H1 (cell line): Measurements from ENCODE around the gene WNK2. TPM values are rescaled to one million over a fixed set of nuclear protein-coding genes. Genes with fewer than 3 reads are reported as not detected.

Experiments
- CTCF ChIA-PET: fragments of 300-600 bp; sonication (Branson Sonifier 250); formaldehyde crosslinking; loops from one replicate; lab custom pipeline; 2021; ENCODE audit not compliant: partially characterized antibody; lab: Charles Lee
- POLR2A ChIA-PET: fragments of 300-600 bp; sonication (Branson Sonifier 250); formaldehyde crosslinking; loops from one replicate; lab custom pipeline; 2021; ENCODE audit warnings: inconsistent platforms; ENCODE audit not compliant: partially characterized antibody; lab: Charles Lee
- DNase-seq, 2 experiments: peaks; one replicate each; pipeline versions ENCODE4 v3.0.0 to v3.0.0-alpha.2; 2010 to 2022; ENCODE audit warnings: low spot score in 2 of 2, low read depth in 1 of 2, mixed read lengths in 1 of 2
- FAIRE-seq: peaks from 2 replicates; lab custom pipeline; 2011; peaks lifted over from hg19 to GRCh38; lab: Jason Lieb, UNC
- H2AFZ ChIP-seq: 2 replicates; pipeline ENCODE4 v1.8.1; 2012; ENCODE audit warnings: low read length, inconsistent platforms
- H2AK5ac ChIP-seq: 2 replicates; pipeline ENCODE4 v1.6.1; 2013; ENCODE audit warnings: low read depth, low read length
- H2BK120ac ChIP-seq: replicated peaks from 2 replicates; pipeline ENCODE3; 2013; ENCODE audit warnings: low read depth, low read length, inconsistent platforms
- H2BK12ac ChIP-seq: 2 replicates; pipeline ENCODE4 v1.6.1; 2013; ENCODE audit warnings: low read depth, low read length
- H2BK15ac ChIP-seq: 2 replicates; pipeline ENCODE4 v1.6.1; 2013; ENCODE audit warnings: low read length
- H2BK20ac ChIP-seq: 2 replicates; pipeline ENCODE4 v1.6.1; 2013; ENCODE audit warnings: low read length
- H2BK5ac ChIP-seq: 2 replicates; pipeline ENCODE4 v1.6.1; 2013; ENCODE audit warnings: low read depth, low read length
- H3K14ac ChIP-seq: 2 replicates; pipeline ENCODE4 v1.6.1; 2013; ENCODE audit warnings: inconsistent platforms; ENCODE audit not compliant: insufficient read length
- H3K18ac ChIP-seq: 2 replicates; pipeline ENCODE4 v1.6.1; 2013; ENCODE audit warnings: low read length; ENCODE audit errors: extremely low read depth
- H3K23ac ChIP-seq: 2 replicates; pipeline ENCODE4 v1.6.1; 2013; ENCODE audit warnings: inconsistent platforms; ENCODE audit not compliant: insufficient read length
- H3K23me2 ChIP-seq: 2 replicates; pipeline ENCODE4 v1.6.1; 2013; ENCODE audit warnings: low read depth, low read length
- H3K27ac ChIP-seq: 2 replicates; pipeline ENCODE4 v1.6.1; 2011; ENCODE audit warnings: low read depth, low read length, inconsistent platforms
- H3K27me3 ChIP-seq, 4 experiments: replicated peaks in 1 of 4; 1 replicate in 1 of 4; 2 replicates in 3 of 4; pipeline versions ENCODE4 v1.6.1 to v1.8.1; 2011 to 2013; ENCODE audit warnings: low read length in 3 of 4, mild to moderate bottlenecking in 3 of 4, inconsistent platforms in 2 of 4, mixed read lengths in 2 of 4, moderate library complexity in 1 of 4; ENCODE audit not compliant: control insufficient read depth in 3 of 4, insufficient read depth in 3 of 4; ENCODE audit errors: extremely low read depth in 1 of 4
- H3K36me3 ChIP-seq, 4 experiments: 2 replicates each; pipeline versions ENCODE4 v1.6.1 to v1.8.1; 2011 to 2013; ENCODE audit warnings: mild to moderate bottlenecking in 4 of 4, low read length in 3 of 4, moderate library complexity in 2 of 4, control low read depth in 1 of 4, inconsistent platforms in 1 of 4; ENCODE audit not compliant: insufficient read depth in 4 of 4, control insufficient read depth in 2 of 4
- H3K4ac ChIP-seq: replicated peaks from 2 replicates; pipeline ENCODE3; 2013; ENCODE audit warnings: low read length, low read depth, mixed read lengths, inconsistent platforms; ENCODE audit not compliant: insufficient read length
- H3K4me1 ChIP-seq, 4 experiments: replicated peaks in 1 of 4; 1 replicate in 1 of 4; 2 replicates in 3 of 4; pipeline versions ENCODE4 v1.6.1 to v1.8.1; 2011 to 2013; ENCODE audit warnings: low read length in 3 of 4, inconsistent platforms in 2 of 4, mixed read lengths in 1 of 4; ENCODE audit not compliant: insufficient read depth in 4 of 4, control insufficient read depth in 3 of 4
- H3K4me2 ChIP-seq, 2 experiments: 2 replicates each; pipeline versions ENCODE4 v1.6.1 to v1.8.1; 2011 to 2013; ENCODE audit warnings: low read depth in 2 of 2, low read length in 2 of 2, control low read depth in 1 of 2, inconsistent platforms in 1 of 2, mild to moderate bottlenecking in 1 of 2; ENCODE audit not compliant: insufficient read depth in 1 of 2
- H3K4me3 ChIP-seq, 4 experiments: fragments of 200-600, 300-600 bp in 1 of 4; sonication (generic), shearing (Covaris generic), sonication (Bioruptor Twin) in 1 of 4; 2 replicates each; pipeline versions ENCODE4 v1.5.1 to v1.8.1; 2011 to 2016; ENCODE audit warnings: low read length in 4 of 4, low read depth in 3 of 4, control low read depth in 2 of 4, inconsistent platforms in 2 of 4, mild to moderate bottlenecking in 2 of 4, mixed read lengths in 1 of 4, moderate library complexity in 1 of 4; ENCODE audit not compliant: insufficient read depth in 2 of 4; ENCODE audit errors: extremely low read depth in 1 of 4
- H3K56ac ChIP-seq: replicated peaks from 2 replicates; pipeline ENCODE3; 2013; ENCODE audit warnings: low read depth, mild to moderate bottlenecking, mixed read lengths, low read length, inconsistent platforms; ENCODE audit not compliant: insufficient read length
- H3K79me1 ChIP-seq: 2 replicates; pipeline ENCODE4 v1.6.1; 2013; ENCODE audit warnings: low read depth, low read length, control low read depth
- H3K79me2 ChIP-seq, 2 experiments: 2 replicates each; pipeline versions ENCODE4 v1.6.1 to v1.8.1; 2012 to 2013; ENCODE audit warnings: low read length in 2 of 2, mild to moderate bottlenecking in 2 of 2, inconsistent platforms in 1 of 2; ENCODE audit not compliant: insufficient read depth in 2 of 2, control insufficient read depth in 1 of 2
- H3K9ac ChIP-seq, 4 experiments: replicated peaks in 1 of 4; 1 replicate in 1 of 4; 2 replicates in 3 of 4; pipeline versions ENCODE4 v1.6.1 to v1.8.1; 2011 to 2013; ENCODE audit warnings: low read depth in 3 of 4, low read length in 3 of 4, control low read depth in 2 of 4, mild to moderate bottlenecking in 2 of 4, moderate library complexity in 2 of 4, inconsistent platforms in 1 of 4; ENCODE audit errors: extremely low read depth in 1 of 4
- H3K9me3 ChIP-seq, 2 experiments: 2 replicates each; pipeline versions ENCODE4 v1.6.1 to v1.8.1; 2012 to 2013; ENCODE audit warnings: mild to moderate bottlenecking in 2 of 2, moderate library complexity in 2 of 2, control low read depth in 1 of 2, inconsistent platforms in 1 of 2, low read depth in 1 of 2, low read length in 1 of 2, mixed read lengths in 1 of 2; ENCODE audit not compliant: insufficient read depth in 2 of 2
- H4K20me1 ChIP-seq, 2 experiments: replicated peaks in 1 of 2; 2 replicates each; pipeline versions ENCODE3 to v1.8.1; 2011 to 2013; ENCODE audit warnings: inconsistent platforms in 2 of 2, low read length in 2 of 2, mild to moderate bottlenecking in 1 of 2; ENCODE audit not compliant: insufficient read depth in 2 of 2, control insufficient read depth in 1 of 2
- H4K5ac ChIP-seq: 2 replicates; pipeline ENCODE4 v1.6.1; 2013; ENCODE audit warnings: low read length, low read depth, mixed read lengths, inconsistent platforms; ENCODE audit not compliant: insufficient read length
- H4K8ac ChIP-seq: 2 replicates; pipeline ENCODE4 v1.8.0; 2013; ENCODE audit warnings: mild to moderate bottlenecking, moderate library complexity, low read length, inconsistent platforms; ENCODE audit not compliant: insufficient read depth; ENCODE audit errors: extremely low read depth
- H4K91ac ChIP-seq: replicated peaks from 2 replicates; pipeline ENCODE3; 2013; ENCODE audit warnings: low read length, mixed read lengths, inconsistent platforms; ENCODE audit not compliant: insufficient read length
- CHD1 ChIP-seq: IDR thresholded peaks from 2 replicates; pipeline ENCODE4 v1.6.1; 2012; ENCODE audit warnings: low read depth, low read length, improper control_type of control experiment
- EGR1 ChIP-seq: IDR thresholded peaks from 2 replicates; pipeline ENCODE4 v1.6.1; 2011; ENCODE audit warnings: low read depth, low read length, borderline replicate concordance
- RNF2 ChIP-seq: fragments of 200-900, 300-1000 bp; sonication (generic); IDR thresholded peaks from 2 replicates; pipeline ENCODE4 v1.7.1; 2016; ENCODE audit warnings: borderline replicate concordance, low read depth, mild to moderate bottlenecking, antibody characterized with exemption, low read length; ENCODE audit not compliant: poor library complexity, severe bottlenecking; ENCODE audit errors: missing control alignments
- RXRA ChIP-seq: IDR thresholded peaks from 2 replicates; pipeline ENCODE4 v1.6.1; 2011; ENCODE audit warnings: low read depth, mild to moderate bottlenecking, low read length, moderate library complexity; ENCODE audit not compliant: insufficient read depth
- SP2 ChIP-seq: IDR thresholded peaks from 2 replicates; pipeline ENCODE4 v1.6.1; 2012; ENCODE audit warnings: mild to moderate bottlenecking, low read length, inconsistent platforms
- SP4 ChIP-seq: IDR thresholded peaks from 2 replicates; pipeline ENCODE4 v1.6.1; 2012; ENCODE audit warnings: low read length, inconsistent platforms
- SRF ChIP-seq: IDR thresholded peaks from 2 replicates; pipeline ENCODE4 v1.6.1; 2011; ENCODE audit warnings: mild to moderate bottlenecking, low read depth, low read length, moderate library complexity
- TAF1 ChIP-seq: IDR thresholded peaks from 2 replicates; pipeline ENCODE4 v1.6.1; 2011; ENCODE audit warnings: mild to moderate bottlenecking, low read depth, low read length
- YY1 ChIP-seq: IDR thresholded peaks from 2 replicates; pipeline ENCODE4 v1.6.1; 2011; ENCODE audit warnings: low read depth, mild to moderate bottlenecking, low read length
- ZNF274 ChIP-seq: IDR thresholded peaks from 2 replicates; pipeline ENCODE4 v1.7.0; 2012; ENCODE audit warnings: low read length, borderline replicate concordance; ENCODE audit errors: extremely low read depth
- WGBS, 2 experiments: shearing (Covaris generic) in 1 of 2; methylation state at CpG; one replicate each; pipeline versions ENCODE4 v1.1.6 to v1.1.7; 2013 to 2015; ENCODE audit warnings: low lambda C conversion rate in 2 of 2, mixed read lengths in 2 of 2, inconsistent platforms in 1 of 2, low coverage in 1 of 2, missing lambda C conversion rate in 1 of 2; ENCODE audit not compliant: insufficient replicate concordance in 2 of 2, insufficient coverage in 1 of 2, insufficient read length in 1 of 2; ENCODE audit errors: extremely low coverage in 1 of 2, missing lambda C conversion rate in 1 of 2; 5-methylcytosine and 5-hydroxymethylcytosine counted together
- polyA plus RNA-seq, 7 experiments: library from polyadenylated mRNA; depleted of rRNA in 3 of 7; stranded (reverse) in 5 of 7; unstranded in 2 of 7; fragments of >200 nt in 5 of 7; fragments of 200-250 nt in 2 of 7; gene quantifications; 1 replicate in 5 of 7; 2 replicates in 1 of 7; 4 replicates in 1 of 7; pipeline versions ENCODE4 v1.2.1 to v1.2.3, GENCODE V29; 2011 to 2013; ENCODE audit warnings: missing spikeins in 2 of 7, mixed read lengths in 2 of 7
- total RNA-seq: library from RNA; stranded (reverse); fragmentation: NEBNext Ultra II Directional; extraction: Animal tissue kit (Norgen Biotek cat#: 25700); gene quantifications from 2 replicates; pipeline ENCODE4 v1.2.1, GENCODE V29; 2021
- TF ChIP-seq, protein P1 (sequence below): IDR thresholded peaks from 2 replicates; pipeline ENCODE4 v1.6.1; 2012; ENCODE audit warnings: inconsistent platforms

Gene WNK2
- total and polyA plus RNA-seq, 2 of the 8 experiments (the other 6 are each of a cell fraction or from before 2014, with no cell fraction given): 12.0 to 87.2 TPM

DNA sequence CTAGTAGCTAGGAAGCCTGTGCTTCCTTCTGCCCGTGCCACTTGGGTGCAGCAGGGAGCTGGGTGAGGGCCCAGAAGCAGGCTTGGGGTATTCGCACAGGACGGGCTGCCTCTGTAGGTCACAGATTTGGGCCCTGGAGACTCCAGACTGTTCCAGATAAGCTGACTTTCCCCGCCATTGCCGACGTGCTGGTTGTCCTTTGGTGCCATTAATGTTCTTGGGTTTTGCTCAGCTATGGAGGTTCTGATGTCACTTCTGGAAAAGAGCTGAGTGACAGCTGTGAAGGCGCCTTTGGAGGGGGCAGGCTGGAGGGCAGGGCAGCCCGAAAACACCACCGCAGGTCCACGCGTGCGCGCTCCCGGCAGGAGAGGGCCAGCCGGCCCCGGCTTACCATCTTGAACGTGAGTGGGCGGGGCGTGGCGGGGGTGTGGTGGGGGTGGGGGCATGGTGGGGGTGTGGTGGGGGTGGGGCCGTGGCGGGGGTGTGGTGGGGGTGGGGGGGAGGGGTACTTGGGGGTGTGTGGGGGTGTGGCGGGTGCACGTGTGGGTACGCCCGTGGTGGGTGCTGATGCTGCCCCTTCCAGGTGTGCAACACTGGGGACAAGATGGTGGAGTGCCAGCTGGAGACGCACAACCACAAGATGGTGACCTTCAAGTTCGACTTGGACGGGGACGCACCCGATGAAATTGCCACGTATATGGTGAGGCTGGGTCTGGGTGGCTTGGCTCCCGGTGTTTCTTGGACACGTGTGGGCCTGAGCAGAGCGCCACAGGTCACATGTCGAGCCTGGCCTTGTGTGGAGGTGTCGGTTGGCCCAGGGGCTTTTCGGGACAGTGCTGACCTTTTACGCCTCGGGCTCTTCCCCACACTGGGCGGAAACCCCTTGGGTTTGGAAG is 79.6 kb downstream of the WNK2 start:
- no peak overlapping the region for H2AK5ac ChIP-seq
- no peak overlapping the region for H4K8ac ChIP-seq
- H3K18ac ChIP-seq: no peak overlapping the region
- H2BK120ac ChIP-seq: no peak overlapping the region
- no peak overlapping the region for H4K5ac ChIP-seq
- no peak for DNase-seq
- H2BK5ac ChIP-seq: no peak overlapping the region
- H3K36me3 ChIP-seq: peaks cover 0 to 11% (median 3%) of the 10 kb centered on the region in 4 experiments; a peak in 5 of 8 replicates
- 91% methylated on average over 30 of the region's 41 CpGs; no CpG with 5 or more reads in 1 of the 2 experiments for WGBS, 2 experiments
- H3K9ac ChIP-seq: no peak overlapping the region
- H3K14ac ChIP-seq: no peak overlapping the region
- FAIRE-seq: no peak
- no peak overlapping the region for H2AFZ ChIP-seq
- CTCF ChIA-PET: interaction anchor here (1.2 to 5.0 kb wide), 5 partner anchors 16 to 144 kb away, joined by 3 to 19 read pairs (median 9); no protein-coding TSS in a partner anchor
- no peak overlapping the region for H2BK15ac ChIP-seq
- H3K4me3 ChIP-seq: no peak overlapping the region
- no peak overlapping the region for H4K91ac ChIP-seq
- H4K20me1 ChIP-seq: peaks cover 2 to 6% of the 10 kb centered on the region in 2 experiments
- no peaks in the 10 kb centered on the region for H3K79me1 ChIP-seq
- POLR2A ChIA-PET: no interaction called here
- no peak overlapping the region for H3K23ac ChIP-seq
- no peaks in the 10 kb centered on the region for H3K9me3 ChIP-seq
- H3K4me1 ChIP-seq: no peaks in the 10 kb centered on the region
- H3K4me2 ChIP-seq: no peak overlapping the region
- no peaks in the 10 kb centered on the region for H3K79me2 ChIP-seq
- H3K23me2 ChIP-seq: no peaks in the 10 kb centered on the region
- H3K4ac ChIP-seq: no peak overlapping the region
- no peak overlapping the region for H2BK12ac ChIP-seq
- H2BK20ac ChIP-seq: no peak overlapping the region
- TF ChIP-seq YY1 (no peak), RXRA (no peak), ZNF274 (no peak), RNF2 (no peak), SRF (no peak), SP2 (no peak), EGR1 (no peak), TAF1 (no peak), SP4 (no peak), CHD1 (no peak)
- TF ChIP-seq, protein P1, sequence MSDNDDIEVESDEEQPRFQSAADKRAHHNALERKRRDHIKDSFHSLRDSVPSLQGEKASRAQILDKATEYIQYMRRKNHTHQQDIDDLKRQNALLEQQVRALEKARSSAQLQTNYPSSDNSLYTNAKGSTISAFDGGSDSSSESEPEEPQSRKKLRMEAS: no peak
- no peaks in the 10 kb centered on the region for H3K27me3 ChIP-seq
- no peak overlapping the region for H3K27ac ChIP-seq
- H3K56ac ChIP-seq: no peak overlapping the region
